Upper lobe of right lung (tissue), 1 donor: Measurements from ENCODE around the gene RTRAF. TPM values are rescaled to one million over a fixed set of nuclear protein-coding genes. Genes with fewer than 3 reads are reported as not detected.

ENCODE experiments used
- ATAC-seq: fragments of 200-7000 bp; cut with Tn5 transposase; one replicate; pipeline ENCODE4 v1.9.1; 2020; ENCODE audit warnings: mild to moderate bottlenecking, moderate library complexity
- DNase-seq: peaks from one replicate; pipeline ENCODE4 v3.0.0-alpha.2; 2020
- H3K27ac ChIP-seq: fragments of 200-600 bp; one replicate; pipeline ENCODE4 v1.8.0; 2022
- H3K27me3 ChIP-seq: fragments of 200-600 bp; one replicate; pipeline ENCODE4 v1.8.0; 2022; ENCODE audit warnings: mild to moderate bottlenecking
- H3K36me3 ChIP-seq: fragments of 200-600 bp; one replicate; pipeline ENCODE4 v1.8.0; 2022
- H3K4me1 ChIP-seq: fragments of 200-600 bp; one replicate; pipeline ENCODE4 v1.8.0; 2022
- H3K4me3 ChIP-seq: fragments of 200-600 bp; one replicate; pipeline ENCODE4 v1.8.0; 2022; ENCODE audit warnings: mild to moderate bottlenecking
- H3K9me3 ChIP-seq: fragments of 200-600 bp; one replicate; pipeline ENCODE4 v1.8.0; 2022
- CTCF ChIP-seq: fragments of 200-600 bp; IDR thresholded peaks from one replicate; pipeline ENCODE4 v1.8.0; 2022; ENCODE audit warnings: antibody characterized with exemption
- intact Hi-C: fragments of 100-400 bp; cut with DNase I; formaldehyde crosslinking; loops from one replicate; pipeline ENCODE4 v1.11.0; 2022
- total RNA-seq: library from RNA; stranded (reverse); fragmentation: NEBNext Ultra II Directional; extraction: Animal tissue kit (Norgen Biotek cat#: 25700); gene quantifications from one replicate; pipeline ENCODE4 v1.2.1, GENCODE V29; 2021
- donor health status: DM: no; HTN: yes; CAD: no; lungs with severe emphysema.

The RTRAF gene
- total RNA-seq, 1 donor from 2014 or later = 104 TPM

GRCh38 chr14:51978681-51979085 is 10.7 kb upstream of the RTRAF start:
- Histone ChIP-seq H3K27me3 (no peaks in the 10 kb centered on the region), H3K4me1 (peaks cover 8% of the 10 kb centered on the region), H3K4me3 (no peak overlapping the region), H3K9me3 (no peaks in the 10 kb centered on the region), H3K36me3 (no peaks in the 10 kb centered on the region), H3K27ac (peak overlapping the region; percentile 43)
- DNase-seq (no peak), ATAC-seq (no peak)
- no peak for TF ChIP-seq CTCF
- intact Hi-C loops = no loop called here

DNA sequence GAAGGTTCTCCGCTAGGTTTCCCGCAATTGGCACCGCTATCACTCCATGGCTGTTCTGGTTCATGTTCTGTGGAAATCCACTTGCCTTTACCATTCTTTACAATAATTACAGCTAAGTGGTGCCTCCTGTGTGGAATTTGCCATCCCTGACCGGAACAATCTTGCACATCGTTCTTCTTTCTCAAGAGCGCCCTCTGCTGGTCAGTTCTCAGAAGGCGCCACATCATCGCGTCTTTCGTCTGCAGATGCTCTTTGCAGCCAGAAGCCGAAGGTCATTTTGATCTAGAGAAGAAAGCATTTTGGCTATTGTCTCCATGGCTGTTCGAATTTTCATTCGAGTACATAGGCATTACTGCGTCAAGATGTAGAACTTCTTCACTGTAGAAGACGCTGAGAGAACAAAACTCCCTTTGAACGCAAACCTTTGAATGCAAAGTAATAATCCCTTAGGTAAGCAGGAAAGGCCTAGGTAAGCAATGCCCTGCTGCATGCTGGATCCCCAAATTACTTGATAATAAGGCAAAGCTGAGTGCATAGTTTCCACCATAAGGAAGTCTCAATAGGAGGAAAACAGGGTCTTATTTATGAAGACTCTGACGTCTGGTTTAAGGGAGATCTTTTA is 10.1 kb upstream of the RTRAF start:
- peak; percentile 75 for DNase-seq
- intact Hi-C loops = no loop called here
- H3K36me3 ChIP-seq = no peaks in the 10 kb centered on the region

GRCh38 chr14:51981218-51981854 is 8.0 kb upstream of the RTRAF start:
- Histone ChIP-seq H3K9me3 (no peaks in the 10 kb centered on the region), H3K36me3 (no peaks in the 10 kb centered on the region), H3K4me3 (no peak overlapping the region), H3K27me3 (no peaks in the 10 kb centered on the region), H3K27ac (no peak overlapping the region), H3K4me1 (peaks cover 8% of the 10 kb centered on the region)
- TF ChIP-seq CTCF = no peak
- peak; percentile 7 for ATAC-seq
- no peak for DNase-seq
- intact Hi-C loops = no loop called here

More for the DNA sequence above, 10.1 kb upstream of the RTRAF start:
- TF ChIP-seq CTCF = peak; percentile 97
- no peak overlapping the region for H3K4me3 ChIP-seq
- no peaks in the 10 kb centered on the region for H3K9me3 ChIP-seq
- H3K27ac ChIP-seq = peak overlapping the region; percentile 43
- peak; percentile 90 for ATAC-seq
- H3K4me1 ChIP-seq = peaks cover 8% of the 10 kb centered on the region
- H3K27me3 ChIP-seq = no peaks in the 10 kb centered on the region

DNA sequence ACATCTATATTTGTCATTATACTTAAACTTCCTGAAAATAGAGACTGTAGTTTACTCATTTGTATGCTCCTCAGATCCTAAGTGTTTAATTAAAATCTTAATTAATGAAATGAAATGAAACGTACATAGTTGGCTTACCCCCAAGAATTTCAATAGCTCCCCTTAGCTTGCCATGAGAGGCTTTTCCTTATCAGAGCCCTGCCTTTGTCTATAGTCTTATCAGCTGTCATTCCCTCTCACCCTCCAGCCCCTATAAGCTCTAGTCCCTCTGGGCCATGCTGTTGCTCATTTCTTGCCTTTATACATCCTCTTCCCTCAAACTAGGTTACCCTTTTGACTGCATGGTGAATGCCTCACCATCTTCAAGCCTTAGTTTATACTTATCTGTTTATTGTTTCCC is 1.1 kb upstream of the RTRAF start:
- intact Hi-C loops = no loop called here
- no peak for TF ChIP-seq CTCF
- Histone ChIP-seq H3K27ac (no peak overlapping the region), H3K4me1 (peaks cover 21% of the 10 kb centered on the region), H3K27me3 (no peaks in the 10 kb centered on the region), H3K9me3 (no peaks in the 10 kb centered on the region), H3K36me3 (peaks cover 22% of the 10 kb centered on the region), H3K4me3 (no peak overlapping the region)
- ATAC-seq (no peak), DNase-seq (no peak)

GRCh38 chr14:51990488-51990887 is 1.1 kb downstream of the RTRAF start:
- Histone ChIP-seq H3K9me3 (no peaks in the 10 kb centered on the region), H3K4me1 (peaks cover 21% of the 10 kb centered on the region), H3K27me3 (no peaks in the 10 kb centered on the region), H3K4me3 (peak overlapping the region; percentile 88), H3K27ac (no peak overlapping the region), H3K36me3 (peaks cover 44% of the 10 kb centered on the region)
- no peak for TF ChIP-seq CTCF
- DNase-seq = no peak
- ATAC-seq = no peak
- intact Hi-C loops = loop anchor here (10.0 kb wide), 1 partner anchor 144 kb away; no protein-coding TSS in a partner anchor
